PC-9 (cell line): ENCODE data around the gene MAP2K4.

ENCODE experiments used
- CTCF ChIP-seq: fragments of 200-600 bp; sonication (generic); conservative IDR thresholded peaks from 2 replicates; pipeline ENCODE4 v1.6.1; 2017; ENCODE audit warnings: mixed run types, antibody characterized with exemption, mild to moderate bottlenecking, moderate library complexity
- EZH2 ChIP-seq: fragments of 200-600 bp; sonication (generic); IDR thresholded peaks from 2 replicates; pipeline ENCODE4 v1.8.0; 2017; ENCODE audit warnings: antibody characterized with exemption, low read depth

- TF ChIP-seq EZH2 (no peak), CTCF (no peak)
Observed at GRCh38 chr17:11986179-11986941, 34.3 kb upstream of the MAP2K4 start.
